Stimulated activated CD4-positive, alpha-beta T cell treated with anti-CD3 and anti-CD28 coated beads, Interleukin-1b, Interleukin-23, amount 100 ng/mL, for 1 hour (primary cell): ENCODE results near the gene ALDH1B1.
"Not testable (repeated sequence)": the region's sequence is repeated elsewhere in the genome, so short reads cannot be mapped to it uniquely, and the experiment has no call there.

ENCODE experiments used
- DNase-seq, 2 donors: peaks; one replicate each; pipeline ENCODE4 v3.0.0-alpha.2; 2020; ENCODE audit warnings: low read depth in 2 of 2

The ALDH1B1 gene

GRCh38 chr9:38361473-38361850 is 31.0 kb upstream of the ALDH1B1 start:
- DNase-seq, result no peak

DNA sequence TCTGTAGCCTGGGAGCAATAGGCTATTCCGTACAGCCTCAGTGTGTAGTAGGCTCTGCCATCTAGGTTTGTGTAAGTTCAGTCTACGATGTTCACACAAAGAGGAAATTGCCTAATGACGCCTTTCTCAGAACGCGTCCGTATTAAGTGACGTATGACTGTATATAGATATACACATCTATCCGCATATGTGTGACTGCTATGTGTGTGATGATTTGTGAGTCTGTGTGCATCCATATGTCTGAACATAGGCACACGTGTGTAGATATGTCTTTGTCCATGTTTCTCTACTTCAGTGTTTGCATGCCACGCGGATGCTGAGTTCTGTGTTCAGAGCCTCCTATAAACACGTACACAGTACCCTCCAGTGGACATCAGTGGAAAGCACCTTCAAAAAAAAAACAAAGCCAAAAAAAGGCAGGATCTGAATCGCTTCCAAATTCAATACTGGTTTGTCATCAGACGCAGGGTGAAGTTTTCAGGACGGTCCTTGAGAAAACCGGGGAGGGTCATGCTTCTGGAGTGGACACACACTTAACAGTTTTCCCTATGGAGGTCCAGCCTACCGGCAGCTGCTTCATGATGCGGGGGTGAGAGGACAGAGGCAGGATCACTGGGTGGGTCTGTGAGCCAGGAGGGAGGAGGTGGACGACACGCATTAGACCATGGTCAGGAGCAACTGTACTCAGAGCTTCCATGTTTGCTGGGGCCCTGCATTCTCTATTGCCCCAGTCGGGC is 29.5 kb upstream of the ALDH1B1 start:
- DNase-seq, result no peak

DNA sequence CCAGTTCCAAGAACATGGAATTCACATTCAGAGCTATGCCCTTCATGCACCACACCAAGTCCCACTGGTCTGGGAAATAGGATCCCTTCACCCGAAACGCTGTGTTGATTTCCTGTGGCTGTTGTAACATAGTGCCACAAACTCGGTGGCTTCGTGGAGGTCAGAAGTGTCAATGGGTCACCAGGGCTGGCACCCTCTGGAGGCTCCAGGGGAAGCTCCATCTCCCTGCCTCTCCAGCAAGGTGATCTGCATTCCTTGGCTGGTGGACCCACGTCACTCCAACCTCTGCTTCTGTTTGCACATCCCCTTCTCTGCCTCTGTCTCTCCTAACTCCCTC is 28.9 kb upstream of the ALDH1B1 start:
- no peak for DNase-seq

DNA sequence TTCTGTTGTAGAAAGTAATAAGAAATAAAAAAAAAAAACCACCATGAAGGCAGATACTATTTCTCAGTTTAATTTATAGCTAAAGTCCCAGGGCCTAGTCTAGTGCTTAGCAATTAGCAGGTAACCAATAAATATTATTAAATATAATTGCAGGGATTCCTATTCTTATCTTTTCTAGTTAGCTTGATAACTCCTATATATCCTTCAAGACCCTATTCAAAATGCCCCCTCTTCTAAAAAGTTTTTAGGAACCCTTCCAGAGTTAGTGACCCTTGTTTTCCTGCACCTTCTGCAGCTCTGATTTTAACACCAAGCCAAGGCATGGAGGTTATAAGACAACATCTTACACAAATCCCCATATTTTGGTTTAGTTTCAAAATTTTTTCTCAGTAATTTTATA is 24.6 kb upstream of the ALDH1B1 start:
- DNase-seq, result no peak

DNA sequence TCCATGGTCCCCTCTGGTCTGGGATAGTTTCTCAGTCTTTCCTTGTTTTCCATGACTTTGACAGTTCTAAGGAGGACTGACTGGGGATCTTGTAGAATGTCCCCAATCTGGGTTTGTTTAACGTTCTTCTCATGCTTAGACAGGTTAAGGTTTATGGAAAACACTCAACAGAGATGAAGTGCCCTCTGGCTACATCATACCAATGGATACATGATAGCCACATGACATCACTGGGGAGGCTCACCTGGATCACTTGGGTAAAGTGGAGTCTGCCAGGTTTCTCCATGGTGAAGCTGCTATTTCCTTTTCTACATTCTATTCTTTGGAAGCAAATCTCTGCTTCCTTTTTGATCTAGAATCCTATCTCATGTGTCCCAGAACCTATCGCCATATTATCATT is 23.8 kb upstream of the ALDH1B1 start:
- DNase-seq, result no peak

DNA sequence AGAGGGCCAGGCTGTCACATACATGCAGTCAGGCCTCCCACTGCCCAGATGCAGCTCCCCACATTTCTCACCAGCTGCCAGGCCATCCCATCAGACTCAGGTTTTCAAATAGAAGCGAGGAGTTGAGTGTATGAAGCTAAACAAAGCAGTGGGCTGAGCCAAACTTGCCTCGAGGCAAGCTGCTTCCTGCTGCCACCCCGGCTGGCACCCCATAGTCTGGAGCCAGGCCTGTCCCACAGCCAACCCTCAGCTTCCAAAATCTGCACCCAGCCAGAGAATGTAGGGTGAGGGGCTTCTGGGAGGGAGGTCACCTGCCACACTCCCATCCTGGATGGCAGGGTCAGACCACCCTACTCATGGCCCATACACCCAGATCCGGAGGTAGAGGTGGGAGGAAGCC is 22.3 kb upstream of the ALDH1B1 start:
- no peak for DNase-seq

- DNase-seq, result no peak
Observed at GRCh38 chr9:38371495-38371894, 21.0 kb upstream of the ALDH1B1 start.

DNA sequence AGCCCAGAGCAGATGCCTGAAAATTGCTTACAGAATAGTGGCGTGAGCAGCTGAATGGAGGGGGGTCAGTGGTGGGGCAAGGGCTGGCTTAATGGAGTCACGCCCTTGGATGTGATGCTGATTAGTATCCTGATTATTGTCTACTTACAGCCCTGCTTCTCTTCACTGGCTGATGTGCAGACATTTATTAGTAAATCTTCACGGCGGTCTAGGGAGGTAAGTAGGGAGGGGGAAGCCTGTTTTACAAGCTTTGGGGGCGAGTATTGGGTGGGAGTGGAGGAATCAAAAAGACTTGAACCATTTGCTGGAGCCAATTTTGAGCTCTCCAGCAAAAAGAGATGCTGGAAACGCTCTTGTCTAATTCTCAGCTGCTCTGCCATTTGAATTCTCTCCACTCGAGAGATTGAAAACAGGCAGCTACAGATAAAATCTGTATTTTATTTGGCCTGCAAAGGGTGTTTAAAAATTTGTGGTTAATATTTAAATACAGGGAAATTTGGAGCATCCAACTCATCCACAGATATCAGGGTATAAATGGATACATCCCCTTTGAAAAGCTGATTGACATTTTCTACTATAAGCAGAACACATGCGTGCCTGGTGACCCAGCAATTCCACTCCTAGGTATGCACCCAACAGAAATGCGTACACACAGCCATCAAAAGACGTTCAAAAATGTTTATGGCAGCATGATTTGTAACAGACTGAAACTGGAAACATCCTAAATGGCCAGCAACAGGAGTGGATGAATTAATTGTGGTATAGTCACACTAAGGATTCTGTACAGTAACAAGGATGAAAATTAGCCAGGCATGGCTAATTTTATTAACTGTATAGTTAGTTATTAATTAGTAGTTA is 19.5 kb upstream of the ALDH1B1 start:
- no peak for DNase-seq

DNA sequence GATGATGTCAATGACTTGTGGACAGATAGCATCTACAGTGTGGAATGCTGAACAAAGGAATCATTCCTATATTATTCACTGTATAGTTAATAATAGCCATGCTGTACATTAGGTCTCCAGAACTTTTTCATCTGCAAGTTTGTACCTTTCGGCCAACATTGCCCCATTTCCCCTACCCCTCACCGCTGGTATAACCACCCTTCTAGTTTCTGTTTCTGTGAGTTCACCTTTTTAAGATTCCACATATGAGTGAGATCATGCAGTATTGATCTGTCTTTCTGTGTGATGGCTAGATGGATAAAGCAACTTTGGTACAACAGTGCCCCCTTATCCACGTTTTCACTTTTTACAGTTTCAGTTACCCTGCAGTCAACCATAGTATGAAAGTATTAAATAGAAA is 18.8 kb upstream of the ALDH1B1 start:
- DNase-seq, result no peak

GRCh38 chr9:38374847-38375571 is 17.5 kb upstream of the ALDH1B1 start:
- no peak for DNase-seq

GRCh38 chr9:38375572-38375963 is 16.9 kb upstream of the ALDH1B1 start:
- no peak for DNase-seq

- no peak for DNase-seq
Observed at GRCh38 chr9:38376021-38376670, 16.4 kb upstream of the ALDH1B1 start.

DNA sequence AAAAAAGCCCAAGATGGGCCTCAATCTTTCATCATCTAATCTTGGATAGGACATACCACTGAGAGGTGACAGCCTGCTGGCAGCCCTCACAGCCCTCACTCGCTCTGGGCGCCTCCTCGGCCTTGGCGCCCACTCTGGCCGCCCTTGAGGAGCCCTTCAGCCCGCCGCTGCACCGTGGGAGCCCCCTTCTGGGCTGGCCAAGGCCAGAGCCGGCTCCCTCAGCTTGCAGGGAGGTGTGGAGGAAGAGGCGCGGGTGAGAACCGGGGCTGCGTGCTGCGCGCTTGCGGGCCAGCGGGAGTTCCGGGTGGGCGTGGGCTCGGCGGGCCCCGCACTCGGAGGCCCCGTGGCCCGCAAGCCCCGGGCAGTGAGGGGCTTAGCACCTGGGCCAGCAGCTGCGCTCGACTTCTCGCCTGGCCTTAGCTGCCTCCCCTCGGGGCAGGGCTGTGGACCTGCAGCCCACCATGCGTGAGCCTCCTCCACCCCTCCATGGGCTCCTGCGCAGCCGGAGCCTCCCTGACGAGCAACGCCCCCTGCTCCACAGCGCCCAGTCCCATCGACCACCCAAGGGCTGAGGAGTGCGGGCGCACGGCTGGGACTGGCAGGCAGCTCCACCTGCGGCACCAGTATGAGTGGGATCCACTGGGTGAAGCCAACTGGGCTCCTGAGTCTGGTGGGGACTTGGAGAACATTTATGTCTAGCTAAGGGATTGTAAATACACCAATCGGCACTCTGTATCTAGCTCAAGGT is 15.0 kb upstream of the ALDH1B1 start:
- not testable (repeated sequence) for DNase-seq

GRCh38 chr9:38380230-38380871 is 12.2 kb upstream of the ALDH1B1 start:
- no peak for DNase-seq

- no peak for DNase-seq
Observed at GRCh38 chr9:38380872-38381534, 11.5 kb upstream of the ALDH1B1 start.

DNA sequence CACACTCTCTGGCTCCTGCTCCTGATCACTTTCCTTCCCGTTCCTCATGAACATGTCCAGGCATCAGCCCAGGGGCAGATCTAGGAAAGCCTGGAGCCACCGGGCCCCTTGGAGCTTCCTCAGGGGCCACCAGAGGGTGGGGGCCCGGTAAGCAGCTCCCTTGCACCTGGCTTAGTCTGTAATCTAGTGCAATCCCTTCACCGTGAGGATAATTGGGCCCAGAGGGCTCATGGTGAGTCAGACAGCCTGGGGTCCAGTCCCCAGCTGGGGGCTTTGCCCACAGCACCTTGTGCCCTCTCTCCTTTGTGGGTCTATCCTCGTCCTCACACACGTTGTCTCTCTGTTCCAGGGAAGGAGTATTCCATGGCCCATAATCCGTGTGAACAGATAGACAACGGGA is 10.4 kb upstream of the ALDH1B1 start:
- no peak for DNase-seq

DNA sequence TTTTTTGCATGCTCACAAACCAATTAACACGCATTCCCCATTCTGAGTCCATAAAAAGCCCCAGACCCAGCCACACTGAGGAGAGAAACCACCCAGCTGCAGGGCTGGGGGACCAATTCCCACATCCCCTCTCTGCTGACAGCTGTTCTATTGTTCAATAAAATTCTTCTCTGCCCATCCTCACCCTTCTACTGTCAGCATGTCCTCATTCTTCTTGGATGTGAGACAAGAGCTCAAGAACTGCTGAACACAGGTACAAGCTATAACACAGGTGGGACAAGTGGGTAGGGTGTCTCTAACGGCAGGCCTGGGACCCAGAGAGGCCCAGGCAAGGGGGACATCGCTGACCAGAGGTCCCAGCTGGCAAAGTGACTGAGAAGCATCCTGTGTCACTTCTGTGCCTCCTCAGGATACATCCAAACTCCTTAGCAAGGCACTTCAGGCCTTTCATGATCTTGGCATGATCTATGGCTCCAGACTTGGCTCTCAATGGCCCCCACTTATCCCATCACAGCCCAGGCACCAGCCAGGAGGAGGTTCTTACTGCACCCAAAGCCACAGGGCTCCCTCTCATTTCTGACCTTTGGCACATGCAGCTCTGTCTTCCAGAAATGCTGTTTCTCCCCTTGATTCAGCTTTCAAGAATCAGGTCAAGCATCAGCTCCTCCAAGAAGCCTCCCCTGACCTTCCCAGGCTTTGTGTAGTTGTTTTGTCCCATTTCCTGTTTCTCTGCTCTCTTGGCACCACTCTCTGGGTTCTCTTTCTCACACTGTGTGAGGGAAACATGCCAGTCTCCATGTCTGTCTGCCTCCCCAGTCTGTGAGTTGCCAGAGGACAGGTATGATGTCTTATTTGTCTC is 7.3 kb upstream of the ALDH1B1 start:
- DNase-seq, result no peak

DNA sequence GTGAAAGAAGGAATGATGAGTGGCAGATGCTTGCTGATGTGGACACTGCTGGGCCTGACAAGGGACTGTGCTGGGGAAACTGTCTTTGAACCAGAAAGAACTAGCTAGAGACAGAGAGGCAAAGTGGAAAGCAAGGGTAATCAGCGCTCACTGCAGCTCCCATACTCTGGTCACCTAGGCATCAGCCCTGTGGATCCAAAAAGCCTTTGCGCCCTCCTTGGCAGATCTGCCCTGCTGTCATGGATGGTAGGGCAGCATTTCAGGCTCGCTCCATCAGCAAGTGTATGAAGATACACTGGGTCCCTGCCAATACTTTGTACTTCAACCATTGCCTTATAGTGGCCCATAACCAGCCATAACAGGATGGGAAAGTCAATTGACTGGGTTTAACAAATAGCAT is 6.6 kb upstream of the ALDH1B1 start:
- DNase-seq, result no peak

GRCh38 chr9:38386319-38386895 is 6.1 kb upstream of the ALDH1B1 start:
- DNase-seq, result no peak
